Left colon (tissue), 2 donors: ENCODE measurements around the gene FGF11. TPM values are rescaled to one million over a fixed set of nuclear protein-coding genes. Genes with fewer than 3 reads are reported as not detected.

Experiments used
- ATAC-seq: fragments of 200-7000 bp; cut with Tn5 transposase; one replicate; pipeline ENCODE4 v1.9.1; 2020; ENCODE audit warnings: mild to moderate bottlenecking, moderate library complexity
- DNase-seq, 2 donors: peaks; one replicate each; pipeline ENCODE4 v3.0.0-alpha.2; 2020
- intact Hi-C, 2 donors: fragments of 100-400 bp; cut with DNase I in 1 of 2; cut with micrococcal nuclease in 1 of 2; formaldehyde crosslinking; loops; one replicate each; pipeline versions ENCODE4 v1.11.2 to v1.14.0; 2022; cut with DNase I, micrococcal nuclease
- total RNA-seq, 2 donors: library from RNA; stranded (reverse); fragmentation: NEBNext Ultra II Directional; extraction: Animal tissue kit (Norgen Biotek cat#: 25700); gene quantifications; one replicate each; pipeline ENCODE4 v1.2.1, GENCODE V29; 2021
- donor health status: DM: no; HTN: no; CAD: no.
- donor health status: DM: yes; HTN: yes; CAD: no.

FGF11 gene
- total RNA-seq, 2 donors from 2014 or later, result 1.2 to 2.3 TPM

GRCh38 chr17:7484919-7485377 is 45.6 kb downstream of the FGF11 start:
- ATAC-seq, result no peak
- intact Hi-C loops, result no loop called here
- DNase-seq, result no peak

GRCh38 chr17:7486181-7486580 is 46.9 kb downstream of the FGF11 start:
- no peak for DNase-seq
- intact Hi-C loops, result no loop called here

GRCh38 chr17:7490144-7490543 is 50.8 kb downstream of the FGF11 start:
- intact Hi-C loops, result no loop called here
- no peak for DNase-seq

More at GRCh38 chr17:7486181-7486580, 46.9 kb downstream of the FGF11 start:
- ATAC-seq, result no peak

GRCh38 chr17:7491583-7491982 is 52.3 kb downstream of the FGF11 start:
- DNase-seq (no peak), ATAC-seq (peak; percentile 93)
- intact Hi-C loops, result no loop called here

More at GRCh38 chr17:7490144-7490543, 50.8 kb downstream of the FGF11 start:
- no peak for ATAC-seq

GRCh38 chr17:7493941-7494340 is 54.6 kb downstream of the FGF11 start:
- intact Hi-C loops, result no loop called here
- no peak for DNase-seq
- no peak for ATAC-seq

Other genes with a start within 250 kb of the FGF11 start
- 1 to 10 TPM; 4.0 to 7.3 TPM for gene DLG4, start 219.7 kb upstream of the FGF11 start, total RNA-seq
- gene ACADVL, start 219.6 kb upstream of the FGF11 start, total RNA-seq, result 1,000 to 10,000 TPM in 1 of 2 donors, 100 to 1,000 TPM in 1; 784 to 1,134 TPM
- gene DVL2, start 205.0 kb upstream of the FGF11 start, total RNA-seq, result 10 to 100 TPM; 30.9 to 34.9 TPM
- 10 to 100 TPM; 33.9 to 44.1 TPM for gene PHF23, start 200.1 kb upstream of the FGF11 start, total RNA-seq
- 100 to 1,000 TPM; 431 to 505 TPM for gene GABARAP, start 197.1 kb upstream of the FGF11 start, total RNA-seq
- 100 to 1,000 TPM; 108 to 117 TPM for gene CTDNEP1, start 187.8 kb upstream of the FGF11 start, total RNA-seq
- 10 to 100 TPM; 42.4 to 55.4 TPM for gene ELP5, start 187.3 kb upstream of the FGF11 start, total RNA-seq
- gene CLDN7, start 177.0 kb upstream of the FGF11 start, total RNA-seq, result 1,000 to 10,000 TPM in 1 of 2 donors, 100 to 1,000 TPM in 1; 997 to 1,004 TPM
- 1 to 10 TPM; 1.4 to 9.7 TPM for gene SLC2A4, start 157.8 kb upstream of the FGF11 start, total RNA-seq
- gene YBX2, start 144.9 kb upstream of the FGF11 start, total RNA-seq, result 10 to 100 TPM; 19.7 to 23.6 TPM
- 100 to 1,000 TPM; 330 to 413 TPM for gene EIF5A, start 131.9 kb upstream of the FGF11 start, total RNA-seq
- gene GPS2, start 124.2 kb upstream of the FGF11 start, total RNA-seq, result 10 to 100 TPM; 71.2 to 72.4 TPM
- 10 to 100 TPM; 32.7 to 44.5 TPM for gene NEURL4, start 110.2 kb upstream of the FGF11 start, total RNA-seq
- 1 to 10 TPM; 4.1 to 9.0 TPM for gene ACAP1, start 103.0 kb upstream of the FGF11 start, total RNA-seq
- 10 to 100 TPM in 1 of 2 donors, 1 to 10 TPM in 1; 9.4 to 10.1 TPM for gene KCTD11, start 87.3 kb upstream of the FGF11 start, total RNA-seq
- not detected for gene TMEM95, start 84.4 kb upstream of the FGF11 start, total RNA-seq
- 10 to 100 TPM; 22.2 to 24.9 TPM for gene TNK1, start 58.4 kb upstream of the FGF11 start, total RNA-seq
- 10 to 100 TPM in 1 of 2 donors, 1 to 10 TPM in 1; 8.9 to 10.2 TPM for gene PLSCR3, start 45.0 kb upstream of the FGF11 start, total RNA-seq
- 10 to 100 TPM; 70.8 to 81.0 TPM for gene TMEM256, start 35.4 kb upstream of the FGF11 start, total RNA-seq
- 1 to 10 TPM; 2.7 to 6.6 TPM for gene NLGN2, start 31.7 kb upstream of the FGF11 start, total RNA-seq
- not detected for gene SPEM1, start 19.2 kb upstream of the FGF11 start, total RNA-seq
- gene SPEM2, start 13.9 kb upstream of the FGF11 start, total RNA-seq, result not detected
- gene SPEM3, start 10.7 kb upstream of the FGF11 start, total RNA-seq, result not detected
- gene TMEM102, start 4.1 kb upstream of the FGF11 start, total RNA-seq, result 10 to 100 TPM; 19.3 to 20.5 TPM
- 10 to 100 TPM in 1 of 2 donors, 1 to 10 TPM in 1; 9.6 to 10.7 TPM for gene CHRNB1, start 5.5 kb downstream of the FGF11 start, total RNA-seq
- 10 to 100 TPM; 17.5 to 25.0 TPM for gene ZBTB4, start 40.1 kb downstream of the FGF11 start, total RNA-seq
- gene SLC35G6, start 41.9 kb downstream of the FGF11 start, total RNA-seq, result not detected
- gene POLR2A, start 44.9 kb downstream of the FGF11 start, total RNA-seq, result 10 to 100 TPM; 83.8 to 100.0 TPM
- 10 to 100 TPM in 1 of 2 donors, 1 to 10 TPM in 1; 9.8 to 17.3 TPM for gene TNFSF12, start 109.5 kb downstream of the FGF11 start, total RNA-seq
- 100 to 1,000 TPM in 1 of 2 donors, 10 to 100 TPM in 1; 77.2 to 121 TPM for gene TNFSF13, start 119.2 kb downstream of the FGF11 start, total RNA-seq
- 10 to 100 TPM; 30.9 to 34.1 TPM for gene SENP3, start 122.4 kb downstream of the FGF11 start, total RNA-seq
- gene CD68, start 140.1 kb downstream of the FGF11 start, total RNA-seq, result 10 to 100 TPM; 35.0 to 74.0 TPM
- gene MPDU1, start 144.3 kb downstream of the FGF11 start, total RNA-seq, result 10 to 100 TPM; 79.2 to 89.6 TPM
- under 1 TPM; 0.58 to 0.84 TPM for gene SOX15, start 150.6 kb downstream of the FGF11 start, total RNA-seq
- 10 to 100 TPM; 24.9 to 29.5 TPM for gene FXR2, start 175.4 kb downstream of the FGF11 start, total RNA-seq
- 10 to 100 TPM; 60.8 to 78.3 TPM for gene SAT2, start 188.3 kb downstream of the FGF11 start, total RNA-seq
- gene SHBG, start 190.6 kb downstream of the FGF11 start, total RNA-seq, result not detected
- 1 to 10 TPM in 1 of 2 donors, under 1 TPM in 1; 0.55 to 1.4 TPM for gene ATP1B2, start 211.4 kb downstream of the FGF11 start, total RNA-seq
- gene TP53, start 248.0 kb downstream of the FGF11 start, total RNA-seq, result 10 to 100 TPM; 47.3 to 60.0 TPM
- 1 to 10 TPM; 6.4 to 9.7 TPM for gene WRAP53, start 249.0 kb downstream of the FGF11 start, total RNA-seq